Activated B cell treated with CpG ODN at 0.5 μM for 24 hours (primary cell): ENCODE data around the gene KIAA0040. TPM values are rescaled to one million over a fixed set of nuclear protein-coding genes. Genes with fewer than 3 reads are reported as not detected.
"Not testable (repeated sequence)": the region's sequence is repeated elsewhere in the genome, so short reads cannot be mapped to it uniquely, and the experiment has no call there.

Experiments
- ATAC-seq: fragments of 200-7000 bp; cut with Tn5 transposase; one replicate; pipeline ENCODE4 v1.10.0; 2021; ENCODE audit warnings: low read depth, mild to moderate bottlenecking, moderate library complexity
- CTCF ChIA-PET: fragments of 350-600 bp; sonication (Branson Sonifier 250); formaldehyde crosslinking; loops from one replicate; lab custom pipeline; 2021; ENCODE audit warnings: antibody characterized with exemption; lab: Charles Lee
- POLR2A ChIA-PET: fragments of 350-600 bp; sonication (Branson Sonifier 250); formaldehyde crosslinking; loops from one replicate; lab custom pipeline; 2021; ENCODE audit warnings: antibody characterized with exemption; lab: Charles Lee
- DNase-seq: peaks from one replicate; pipeline ENCODE4 v3.0.0; 2022
- H3K27ac Mint-ChIP-seq: one replicate; pipeline ENCODE4 v1.8.0; 2020; ENCODE audit warnings: mixed read lengths
- H3K27me3 Mint-ChIP-seq: one replicate; pipeline ENCODE4 v1.8.0; 2021; ENCODE audit warnings: mixed read lengths
- H3K36me3 Mint-ChIP-seq: one replicate; pipeline ENCODE4 v1.8.0; 2021; ENCODE audit warnings: low read depth, mixed read lengths
- H3K4me1 Mint-ChIP-seq: one replicate; pipeline ENCODE4 v1.8.0; 2021; ENCODE audit warnings: mixed read lengths
- H3K4me3 Mint-ChIP-seq: one replicate; pipeline ENCODE4 v1.8.0; 2020; ENCODE audit warnings: mild to moderate bottlenecking, mixed read lengths
- H3K9me3 Mint-ChIP-seq: one replicate; pipeline ENCODE4 v1.8.0; 2020; ENCODE audit warnings: mixed read lengths
- CTCF ChIP-seq: fragments of 200-600 bp; IDR thresholded peaks from one replicate; pipeline ENCODE4 v1.8.0; 2022; ENCODE audit warnings: antibody characterized with exemption, mild to moderate bottlenecking
- intact Hi-C: fragments of 100-400 bp; cut with micrococcal nuclease; formaldehyde crosslinking; loops from one replicate; pipeline ENCODE4 v1.15.1; 2024
- total RNA-seq: library from RNA; stranded (reverse); gene quantifications from 2 replicates; pipeline ENCODE4 v1.2.3, GENCODE V29; 2022

KIAA0040 gene
- total RNA-seq, 1 donor from 2014 or later, result 57.2 TPM

- Mint-ChIP-seq H3K4me1 (no peaks in the 10 kb centered on the region), H3K27me3 (peaks cover 6% of the 10 kb centered on the region), H3K4me3 (no peak overlapping the region), H3K9me3 (no peaks in the 10 kb centered on the region), H3K27ac (no peak overlapping the region), H3K36me3 (no peaks in the 10 kb centered on the region)
- TF ChIP-seq CTCF, result no peak
- ATAC-seq (no peak), DNase-seq (no peak)
- CTCF ChIA-PET, result no interaction called here
- POLR2A ChIA-PET, result no interaction called here
- intact Hi-C loops, result no loop called here
Measured at GRCh38 chr1:175120511-175120910, 72.1 kb downstream of the KIAA0040 start.

DNA sequence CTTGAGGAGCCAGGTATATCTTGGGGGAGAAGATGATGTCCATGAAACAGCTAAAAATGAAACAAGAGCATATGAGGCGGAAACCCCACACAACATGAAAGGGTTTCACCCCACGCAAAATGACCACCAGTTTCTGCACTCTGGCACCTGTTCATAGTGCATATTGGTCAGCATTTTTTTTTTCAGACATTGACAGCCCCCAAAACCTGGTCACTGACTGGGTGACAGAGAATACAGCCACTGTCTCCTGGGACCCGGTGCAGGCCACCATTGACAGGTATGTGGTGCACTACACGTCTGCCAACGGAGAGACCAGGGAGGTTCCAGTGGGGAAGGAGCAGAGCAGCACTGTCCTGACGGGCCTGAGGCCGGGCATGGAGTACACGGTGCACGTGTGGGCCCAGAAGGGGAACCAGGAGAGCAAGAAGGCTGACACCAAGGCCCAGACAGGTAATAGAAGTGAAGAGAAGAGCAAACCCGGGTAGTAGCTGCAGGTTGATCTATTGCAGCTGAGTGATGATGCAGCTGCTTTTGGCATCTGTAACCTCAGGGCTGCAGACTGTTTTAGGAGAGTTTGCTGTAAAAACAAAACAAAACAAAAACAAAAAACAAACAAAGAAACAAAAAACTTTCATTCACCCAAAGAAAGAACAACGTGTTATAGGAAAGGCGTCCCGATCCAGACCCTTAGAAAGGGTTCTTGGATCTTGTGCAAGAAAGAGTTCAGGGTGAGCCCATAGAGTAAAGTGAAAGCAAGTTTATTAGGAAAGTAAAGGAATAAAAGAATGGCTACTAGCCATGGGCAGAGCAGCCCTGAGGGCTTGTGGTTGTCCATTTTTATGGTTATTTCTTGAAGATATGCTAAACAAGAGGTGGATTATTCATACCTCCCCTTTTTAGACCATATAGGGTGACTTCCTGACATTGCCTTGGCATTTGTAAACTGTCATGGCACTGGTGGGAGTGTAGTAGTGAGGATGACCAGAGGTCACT lies 73.9 kb downstream of the KIAA0040 start:
- Mint-ChIP-seq H3K27me3 (peaks cover 11% of the 10 kb centered on the region), H3K4me3 (no peak overlapping the region), H3K4me1 (no peaks in the 10 kb centered on the region), H3K27ac (no peak overlapping the region), H3K36me3 (peaks cover 3% of the 10 kb centered on the region), H3K9me3 (peaks cover 7% of the 10 kb centered on the region)
- CTCF ChIA-PET, result no interaction called here
- POLR2A ChIA-PET, result no interaction called here
- intact Hi-C loops, result no loop called here
- no peak for ATAC-seq
- DNase-seq, result no peak
- TF ChIP-seq CTCF, result no peak

DNA sequence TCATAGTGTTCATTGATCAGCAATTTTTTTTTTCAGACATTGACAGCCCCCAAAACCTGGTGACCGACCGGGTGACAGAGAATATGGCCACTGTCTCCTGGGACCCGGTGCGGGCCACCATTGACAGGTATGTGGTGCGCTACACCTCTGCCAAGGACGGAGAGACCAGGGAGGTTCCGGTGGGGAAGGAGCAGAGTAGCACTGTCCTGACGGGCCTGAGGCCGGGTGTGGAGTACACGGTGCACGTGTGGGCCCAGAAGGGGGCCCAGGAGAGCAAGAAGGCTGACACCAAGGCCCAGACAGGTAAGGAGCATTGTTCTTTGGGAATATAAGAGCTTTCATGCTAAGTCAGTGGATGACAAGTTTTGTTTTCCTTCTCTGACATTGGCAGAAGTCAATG lies 75.7 kb downstream of the KIAA0040 start:
- no peaks in the 10 kb centered on the region for H3K4me1 Mint-ChIP-seq
- H3K36me3 Mint-ChIP-seq, result peaks cover 4% of the 10 kb centered on the region
- ChIA-PET POLR2A (no interaction called here), CTCF (interaction anchor here (3.5 kb wide), 1 partner anchor 9 kb away, joined by 15 read pairs; no protein-coding TSS in a partner anchor)
- intact Hi-C loops, result no loop called here
- TF ChIP-seq CTCF, result no peak
- ATAC-seq (no peak), DNase-seq (no peak)
- peaks cover 16% of the 10 kb centered on the region for H3K27me3 Mint-ChIP-seq
- H3K9me3 Mint-ChIP-seq, result peaks cover 19% of the 10 kb centered on the region
- no peak overlapping the region for H3K4me3 Mint-ChIP-seq
- no peak overlapping the region for H3K27ac Mint-ChIP-seq

GRCh38 chr1:175116210-175116798 lies 76.3 kb downstream of the KIAA0040 start:
- Mint-ChIP-seq H3K27ac (no peak overlapping the region), H3K9me3 (peaks cover 19% of the 10 kb centered on the region), H3K36me3 (peaks cover 4% of the 10 kb centered on the region), H3K4me1 (no peaks in the 10 kb centered on the region), H3K4me3 (no peak overlapping the region), H3K27me3 (peaks cover 16% of the 10 kb centered on the region)
- ATAC-seq, result no peak
- CTCF ChIA-PET, result interaction anchor here (1.2 to 3.5 kb wide), 2 partner anchors 9 to 87 kb away, joined by 3 to 15 read pairs; no protein-coding TSS in a partner anchor
- TF ChIP-seq CTCF, result no peak
- no peak for DNase-seq
- intact Hi-C loops, result no loop called here
- POLR2A ChIA-PET, result no interaction called here

- no peak for ATAC-seq
- POLR2A ChIA-PET, result no interaction called here
- peaks cover 4% of the 10 kb centered on the region for H3K36me3 Mint-ChIP-seq
Measured at GRCh38 chr1:175114996-175115395, 77.6 kb downstream of the KIAA0040 start.

DNA sequence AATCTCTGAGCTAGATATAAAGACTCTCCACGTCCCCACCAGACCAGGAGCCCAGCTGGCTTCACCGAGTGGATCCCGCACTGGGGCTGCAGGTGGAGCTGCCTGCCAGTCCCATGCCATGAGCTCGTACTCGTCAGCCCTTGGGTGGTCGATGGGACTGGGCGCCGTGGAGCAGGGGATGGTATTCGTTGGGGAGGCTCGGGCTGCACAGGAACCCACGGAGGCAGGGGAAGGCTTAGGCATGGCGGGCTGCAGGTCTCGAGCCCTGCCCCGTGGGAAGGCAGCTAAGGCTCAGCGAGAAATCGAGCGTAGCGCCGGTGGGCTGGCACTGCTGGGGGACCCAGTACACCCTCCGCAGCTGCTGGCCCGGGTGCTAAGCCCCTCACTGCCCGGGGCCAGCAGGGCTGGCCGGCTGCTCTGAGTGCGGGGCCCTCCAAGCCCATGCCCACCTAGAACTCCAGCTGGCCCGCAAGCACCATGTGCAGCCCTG lies 84.2 kb downstream of the KIAA0040 start:
- H3K27ac Mint-ChIP-seq, H3K9me3 Mint-ChIP-seq, H3K36me3 Mint-ChIP-seq, ATAC-seq, intact Hi-C loops, POLR2A ChIA-PET, H3K4me1 Mint-ChIP-seq, H3K27me3 Mint-ChIP-seq, CTCF ChIA-PET, DNase-seq, H3K4me3 Mint-ChIP-seq: not testable (repeated sequence)

More at GRCh38 chr1:175114996-175115395, 77.6 kb downstream of the KIAA0040 start:
- intact Hi-C loops, result no loop called here
- peaks cover 13% of the 10 kb centered on the region for H3K27me3 Mint-ChIP-seq
- H3K4me1 Mint-ChIP-seq, result no peaks in the 10 kb centered on the region
- DNase-seq, result no peak
- CTCF ChIA-PET, result interaction anchor here (1.2 to 3.5 kb wide), 2 partner anchors 10 to 85 kb away, joined by 3 to 15 read pairs; no protein-coding TSS in a partner anchor
- no peak for TF ChIP-seq CTCF
- H3K27ac Mint-ChIP-seq, result no peak overlapping the region
- no peak overlapping the region for H3K4me3 Mint-ChIP-seq
- peaks cover 19% of the 10 kb centered on the region for H3K9me3 Mint-ChIP-seq
